Body of pancreas (tissue), 4 donors: ENCODE results near the gene DYNLRB2. TPM values are rescaled to one million over a fixed set of nuclear protein-coding genes. Genes with fewer than 3 reads are reported as not detected.

Experiments
- ATAC-seq: fragments of 150-250 bp; one replicate; pipeline ENCODE4 v1.9.1; 2016
- DNase-seq, 4 donors: peaks; one replicate each; pipeline ENCODE4 v3.0.0-alpha.2; 2019
- H3K27ac ChIP-seq, 4 donors: fragments of 200-600 bp; sonication (generic); 1 replicate in 3 of 4; 2 replicates in 1 of 4; pipeline versions ENCODE4 v1.5.1 to v1.6.1; 2016 to 2019; ENCODE audit warnings: mild to moderate bottlenecking in 1 of 4, mixed read lengths in 1 of 4, moderate library complexity in 1 of 4
- H3K27me3 ChIP-seq, 2 donors: fragments of 200-600 bp; sonication (generic); one replicate each; pipeline ENCODE4 v1.6.0; 2016; ENCODE audit warnings: mild to moderate bottlenecking in 1 of 2
- H3K36me3 ChIP-seq, 2 donors: fragments of 200-600 bp; sonication (generic); replicated peaks in 1 of 2; 2 replicates each; pipeline ENCODE4 v1.5.1; 2016; ENCODE audit warnings: low read depth in 2 of 2; ENCODE audit not compliant: insufficient read depth in 1 of 2
- H3K4me1 ChIP-seq: fragments of 200-600 bp; sonication (generic); one replicate; pipeline ENCODE4 v1.6.0; 2016
- H3K4me3 ChIP-seq, 2 donors: fragments of 200-600 bp; sonication (generic); 1 replicate in 1 of 2; 2 replicates in 1 of 2; pipeline ENCODE4 v1.5.1; 2016 to 2019
- H3K9me3 ChIP-seq, 3 donors: fragments of 200-600 bp; sonication (generic); 1 replicate in 2 of 3; 2 replicates in 1 of 3; pipeline ENCODE4 v1.5.1; 2016
- POLR2A ChIP-seq, 3 donors: fragments of 450-650 bp; IDR thresholded peaks; one replicate each; pipeline ENCODE4 v1.6.1; 2016; ENCODE audit warnings: antibody characterized with exemption in 3 of 3, mild to moderate bottlenecking in 2 of 3
- WGBS, 2 donors: methylation state at CpG; one replicate each; pipeline ENCODE4 v1.1.5; 2017; 5-methylcytosine and 5-hydroxymethylcytosine counted together
- intact Hi-C: fragments of 100-400 bp; cut with DNase I; formaldehyde crosslinking; loops from one replicate; pipeline ENCODE4 v1.15.1; 2023
- total RNA-seq, 2 donors: library from RNA; depleted of rRNA; stranded (reverse); fragments of >200 nt; gene quantifications; one replicate each; pipeline ENCODE4 v1.1.0, GENCODE V29; 2016
- TF ChIP-seq, protein P1 (sequence below), 7 experiments: fragments of 450-650 bp in 4 of 7; fragments of 200-600 bp in 3 of 7; sonication (generic) in 3 of 7; IDR thresholded peaks; one replicate each; pipeline ENCODE4 v1.5.1; 2016 to 2019; ENCODE audit warnings: antibody characterized with exemption in 7 of 7

Gene DYNLRB2
- total RNA-seq, 2 donors from 2014 or later = not detected

DNA sequence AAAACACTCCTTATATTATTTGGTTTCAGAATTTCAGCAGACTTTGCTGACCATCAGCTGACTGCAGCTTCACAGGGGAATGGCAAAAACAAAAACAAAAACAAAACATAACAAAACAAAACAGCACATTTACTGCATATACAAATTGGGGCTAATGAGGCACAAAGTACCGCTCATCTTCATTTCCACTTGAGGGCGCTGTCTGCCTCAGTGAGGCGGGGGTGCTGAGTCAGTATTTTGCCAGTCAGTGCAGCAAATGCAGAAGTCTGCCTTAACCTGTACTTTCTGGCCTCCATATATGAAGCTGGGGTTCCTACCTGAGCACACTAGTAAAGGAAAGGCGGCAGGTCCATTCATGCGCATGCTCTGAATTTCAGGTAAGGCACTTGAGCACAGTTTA lies 13.5 kb upstream of the DYNLRB2 start:
- ATAC-seq (no peak), DNase-seq (peak in 2 of 4 donors; percentile 12 to 25)
- no peak overlapping the region for H3K4me3 ChIP-seq
- TF ChIP-seq, protein P1, sequence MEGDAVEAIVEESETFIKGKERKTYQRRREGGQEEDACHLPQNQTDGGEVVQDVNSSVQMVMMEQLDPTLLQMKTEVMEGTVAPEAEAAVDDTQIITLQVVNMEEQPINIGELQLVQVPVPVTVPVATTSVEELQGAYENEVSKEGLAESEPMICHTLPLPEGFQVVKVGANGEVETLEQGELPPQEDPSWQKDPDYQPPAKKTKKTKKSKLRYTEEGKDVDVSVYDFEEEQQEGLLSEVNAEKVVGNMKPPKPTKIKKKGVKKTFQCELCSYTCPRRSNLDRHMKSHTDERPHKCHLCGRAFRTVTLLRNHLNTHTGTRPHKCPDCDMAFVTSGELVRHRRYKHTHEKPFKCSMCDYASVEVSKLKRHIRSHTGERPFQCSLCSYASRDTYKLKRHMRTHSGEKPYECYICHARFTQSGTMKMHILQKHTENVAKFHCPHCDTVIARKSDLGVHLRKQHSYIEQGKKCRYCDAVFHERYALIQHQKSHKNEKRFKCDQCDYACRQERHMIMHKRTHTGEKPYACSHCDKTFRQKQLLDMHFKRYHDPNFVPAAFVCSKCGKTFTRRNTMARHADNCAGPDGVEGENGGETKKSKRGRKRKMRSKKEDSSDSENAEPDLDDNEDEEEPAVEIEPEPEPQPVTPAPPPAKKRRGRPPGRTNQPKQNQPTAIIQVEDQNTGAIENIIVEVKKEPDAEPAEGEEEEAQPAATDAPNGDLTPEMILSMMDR (IDR thresholded peaks at IDR 0.05) = peak in 3 of 7 experiments; percentile 16 to 48 (median 25)
- no peak for TF ChIP-seq POLR2A (IDR thresholded peaks at IDR 0.05)
- H3K9me3 ChIP-seq = no peaks in the 10 kb centered on the region
- H3K4me1 ChIP-seq = peaks cover 8% of the 10 kb centered on the region
- no peaks in the 10 kb centered on the region for H3K36me3 ChIP-seq
- H3K27me3 ChIP-seq = no peaks in the 10 kb centered on the region
- intact Hi-C loops = no loop called here
- 41 to 44% methylated on average over 5 of the region's 5 CpGs for WGBS, 2 donors
- no peak overlapping the region for H3K27ac ChIP-seq

DNA sequence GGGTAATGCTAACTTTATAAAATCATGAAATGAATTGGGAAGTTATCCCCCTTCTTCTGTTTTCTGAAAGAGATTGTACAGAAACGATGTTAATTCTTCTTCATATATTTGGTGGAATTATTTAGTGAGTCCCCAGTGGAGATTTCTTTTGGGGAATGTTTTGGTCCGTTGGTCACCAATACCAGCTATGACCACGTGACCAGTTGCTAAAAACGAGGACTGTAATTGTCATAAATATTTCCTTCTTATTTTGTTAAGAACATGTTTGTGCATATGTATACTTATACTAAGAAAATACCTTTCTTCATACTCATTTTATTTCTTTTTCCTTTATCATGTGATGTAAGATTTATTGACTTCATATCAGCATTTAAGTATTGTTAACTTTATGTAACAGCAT lies 10.3 kb upstream of the DYNLRB2 start:
- no peak overlapping the region for H3K4me3 ChIP-seq
- 51 to 62% methylated on average over 4 of the region's 4 CpGs for WGBS, 2 donors
- H3K9me3 ChIP-seq = no peaks in the 10 kb centered on the region
- no peak overlapping the region for H3K27ac ChIP-seq
- H3K27me3 ChIP-seq = no peaks in the 10 kb centered on the region
- H3K4me1 ChIP-seq = peaks cover 8% of the 10 kb centered on the region
- TF ChIP-seq, protein P1 (IDR thresholded peaks at IDR 0.05) = no peak
- no peak for TF ChIP-seq POLR2A (IDR thresholded peaks at IDR 0.05)
- DNase-seq (no peak), ATAC-seq (no peak)
- H3K36me3 ChIP-seq = no peaks in the 10 kb centered on the region
- intact Hi-C loops = no loop called here

DNA sequence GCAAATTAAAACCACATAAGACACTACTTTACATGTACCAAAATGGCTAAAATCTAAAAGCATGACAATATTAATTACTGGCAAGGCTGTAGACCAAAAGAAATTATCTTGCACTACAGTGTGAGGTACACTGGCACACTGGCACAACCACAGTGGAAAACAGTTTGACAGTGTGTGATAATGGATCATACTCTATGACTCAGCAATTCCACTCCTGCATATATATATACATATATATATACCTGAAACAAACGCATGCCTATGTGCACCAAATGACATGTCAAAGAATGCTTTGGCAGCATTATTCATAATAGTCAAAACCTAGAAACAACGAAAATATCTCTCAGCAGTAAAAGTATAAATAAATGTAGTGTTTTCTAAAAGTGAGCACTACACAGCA lies 4.6 kb upstream of the DYNLRB2 start:
- H3K9me3 ChIP-seq = no peaks in the 10 kb centered on the region
- WGBS, 2 donors = 45 to 47% methylated on average over 2 of the region's 2 CpGs
- H3K4me3 ChIP-seq = no peak overlapping the region
- no peak for TF ChIP-seq POLR2A (IDR thresholded peaks at IDR 0.05)
- TF ChIP-seq, protein P1 (IDR thresholded peaks at IDR 0.05) = no peak
- intact Hi-C loops = no loop called here
- H3K27ac ChIP-seq = no peak overlapping the region
- DNase-seq = no peak
- H3K4me1 ChIP-seq = peaks cover 11% of the 10 kb centered on the region
- ATAC-seq = no peak
- no peaks in the 10 kb centered on the region for H3K27me3 ChIP-seq
- no peaks in the 10 kb centered on the region for H3K36me3 ChIP-seq

DNA sequence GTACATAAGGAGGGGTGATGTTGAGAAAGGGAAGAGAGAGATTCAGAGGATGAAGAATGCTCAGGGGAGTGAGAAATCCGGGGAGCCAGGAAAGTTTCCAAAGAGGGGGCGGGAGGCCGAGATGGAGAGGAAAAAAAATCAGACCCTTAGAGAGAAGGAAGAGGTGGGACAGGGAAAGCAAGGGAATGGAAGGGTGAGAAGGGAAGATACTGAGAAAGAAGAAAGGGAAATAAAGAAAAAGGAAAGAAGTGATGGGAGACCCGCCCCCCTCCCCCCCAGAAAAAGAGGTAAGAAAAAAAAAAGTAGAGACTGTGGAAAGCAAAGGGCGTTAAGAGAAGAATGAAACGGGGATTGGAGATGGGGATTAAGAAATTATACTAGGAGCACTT lies 507 bp downstream of the DYNLRB2 start:
- Histone ChIP-seq H3K27ac (peak overlapping the region in 2 of 4 donors; percentile 76), H3K4me1 (peaks cover 13% of the 10 kb centered on the region), H3K36me3 (no peaks in the 10 kb centered on the region), H3K4me3 (peak overlapping the region in 1 of 2 donors; percentile 35), H3K27me3 (no peaks in the 10 kb centered on the region), H3K9me3 (no peaks in the 10 kb centered on the region)
- WGBS, 2 donors = 29% methylated on average over 6 of the region's 6 CpGs
- intact Hi-C loops = no loop called here
- DNase-seq (no peak), ATAC-seq (no peak)
- TF ChIP-seq POLR2A (IDR thresholded peaks at IDR 0.05) = no peak
- TF ChIP-seq, protein P1 (IDR thresholded peaks at IDR 0.05) = no peak

DNA sequence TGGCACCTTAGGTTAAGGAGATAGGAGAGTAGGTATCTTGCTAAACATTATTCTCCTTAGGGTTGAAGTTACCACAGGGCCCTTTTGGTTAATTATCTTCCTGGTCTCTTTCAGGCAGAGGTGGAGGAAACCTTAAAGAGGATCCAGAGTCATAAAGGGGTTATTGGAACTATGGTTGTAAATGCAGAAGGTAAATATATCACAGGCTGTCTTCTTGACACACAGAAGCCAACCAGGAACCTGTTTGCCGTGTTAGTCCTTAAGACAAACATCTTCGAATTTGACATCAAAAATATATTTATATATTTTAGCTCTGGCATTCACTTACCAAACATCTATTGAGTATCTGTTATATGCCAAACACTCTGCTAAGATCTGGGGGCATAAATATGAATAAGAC lies 2.4 kb downstream of the DYNLRB2 start:
- TF ChIP-seq POLR2A (IDR thresholded peaks at IDR 0.05) = no peak
- TF ChIP-seq, protein P1 (IDR thresholded peaks at IDR 0.05) = no peak
- Histone ChIP-seq H3K9me3 (no peaks in the 10 kb centered on the region), H3K27me3 (no peaks in the 10 kb centered on the region), H3K4me1 (peaks cover 13% of the 10 kb centered on the region), H3K27ac (no peak overlapping the region), H3K4me3 (no peak overlapping the region), H3K36me3 (no peaks in the 10 kb centered on the region)
- ATAC-seq (no peak), DNase-seq (no peak)
- 43 to 56% methylated on average over 2 of the region's 2 CpGs for WGBS, 2 donors
- intact Hi-C loops = no loop called here
